Keratinocyte (primary cell): Measurements from ENCODE around the gene TBC1D4. TPM values are rescaled to one million over a fixed set of nuclear protein-coding genes. Genes with fewer than 3 reads are reported as not detected.

ENCODE experiments used
- DNase-seq: peaks from one replicate; pipeline ENCODE4 v3.0.0-alpha.2; 2011; ENCODE audit warnings: low read depth, missing footprints, low spot score
- FAIRE-seq: peaks from 2 replicates; lab custom pipeline; 2011; peaks lifted over from hg19 to GRCh38; lab: Jason Lieb, UNC
- H2AFZ ChIP-seq: 2 replicates; pipeline ENCODE4 v1.6.0; 2012; ENCODE audit warnings: low read length, control low read depth, inconsistent platforms; ENCODE audit not compliant: control insufficient read depth
- H3K27ac ChIP-seq: 2 replicates; pipeline ENCODE4 v1.5.1; 2011; ENCODE audit warnings: low read length; ENCODE audit not compliant: control insufficient read depth, insufficient read depth
- H3K27me3 ChIP-seq: 3 replicates; pipeline ENCODE4 v1.6.0; 2011; ENCODE audit warnings: low read length; ENCODE audit not compliant: control insufficient read depth, insufficient read depth; ENCODE audit errors: extremely low read depth
- H3K36me3 ChIP-seq, 2 experiments: 2 replicates in 1 of 2; 3 replicates in 1 of 2; pipeline ENCODE4 v1.5.1; 2011; ENCODE audit warnings: low read length in 2 of 2, mild to moderate bottlenecking in 1 of 2; ENCODE audit not compliant: control insufficient read depth in 2 of 2, insufficient read depth in 2 of 2; ENCODE audit errors: extremely low read depth in 1 of 2
- H3K4me1 ChIP-seq: 3 replicates; pipeline ENCODE4 v1.5.1; 2011; ENCODE audit warnings: low read length; ENCODE audit not compliant: control insufficient read depth, insufficient read depth; ENCODE audit errors: extremely low read depth
- H3K4me2 ChIP-seq: 3 replicates; pipeline ENCODE4 v1.6.0; 2011; ENCODE audit warnings: low read depth, low read length; ENCODE audit not compliant: control insufficient read depth, insufficient read depth; ENCODE audit errors: extremely low read depth
- H3K4me3 ChIP-seq, 3 experiments: fragments of 200-600 bp in 1 of 3; sonication (generic) in 1 of 3; 2 replicates in 2 of 3; 3 replicates in 1 of 3; pipeline ENCODE4 v1.5.1; 2011 to 2016; ENCODE audit warnings: low read length in 3 of 3, mild to moderate bottlenecking in 3 of 3, control low read depth in 2 of 3, inconsistent platforms in 1 of 3, low read depth in 1 of 3, mixed read lengths in 1 of 3, mixed run types in 1 of 3, moderate library complexity in 1 of 3; ENCODE audit not compliant: control insufficient read depth in 2 of 3, insufficient read depth in 2 of 3; ENCODE audit errors: extremely low read depth in 1 of 3
- H3K79me2 ChIP-seq: 2 replicates; pipeline ENCODE4 v1.6.0; 2012; ENCODE audit warnings: low read length; ENCODE audit not compliant: control insufficient read depth, insufficient read depth
- H3K9ac ChIP-seq: 3 replicates; pipeline ENCODE4 v1.6.0; 2011; ENCODE audit warnings: low read length; ENCODE audit not compliant: control insufficient read depth, insufficient read depth; ENCODE audit errors: extremely low read depth
- H3K9me1 ChIP-seq: 3 replicates; pipeline ENCODE4 v1.6.0; 2011; ENCODE audit warnings: low read length; ENCODE audit not compliant: control insufficient read depth, insufficient read depth; ENCODE audit errors: extremely low read depth
- H3K9me3 ChIP-seq: 2 replicates; pipeline ENCODE4 v1.5.1; 2012; ENCODE audit warnings: low read depth, low read length; ENCODE audit not compliant: control insufficient read depth
- H4K20me1 ChIP-seq: 3 replicates; pipeline ENCODE4 v1.6.0; 2011; ENCODE audit warnings: low read length; ENCODE audit not compliant: control insufficient read depth, insufficient read depth; ENCODE audit errors: extremely low read depth
- CTCF ChIP-seq, 3 experiments: IDR thresholded peaks in 1 of 3; conservative IDR thresholded peaks in 1 of 3; optimal IDR thresholded peaks in 1 of 3; 2 replicates in 2 of 3; 3 replicates in 1 of 3; pipeline versions ENCODE3 to v1.5.1; 2011; ENCODE audit warnings: low read length in 3 of 3, mild to moderate bottlenecking in 3 of 3, moderate library complexity in 2 of 3, control low read depth in 1 of 3, inconsistent platforms in 1 of 3; ENCODE audit not compliant: insufficient read depth in 2 of 3; ENCODE audit errors: extremely low read depth in 1 of 3
- EZH2 ChIP-seq: IDR thresholded peaks from one replicate; pipeline ENCODE4 v1.6.1; 2012; ENCODE audit warnings: inconsistent platforms, mild to moderate bottlenecking, low read length, moderate library complexity
- dilution Hi-C: fragments of 300-500 bp; cut with MboI; formaldehyde crosslinking; loops from one replicate; pipeline ENCODE4 v1.7.0; 2020; ENCODE audit warnings: low sequenced_read_pairs; ENCODE audit not compliant: extremely low pct_ligation_motif_present
- polyA plus RNA-seq, 5 experiments: library from polyadenylated mRNA; depleted of rRNA in 3 of 5; stranded (reverse) in 3 of 5; stranded (forward) in 1 of 5; unstranded in 1 of 5; fragments of >200 nt; gene quantifications; 1 replicate in 1 of 5; 2 replicates in 3 of 5; 3 replicates in 1 of 5; pipeline versions ENCODE4 v1.2.1 to v1.2.3, GENCODE V29; 2011 to 2012; ENCODE audit warnings: missing spikeins in 2 of 5, low read depth in 1 of 5, low replicate concordance in 1 of 5

Gene TBC1D4
- polyA plus RNA-seq, 1 donor (not counting 4 experiments of a cell fraction or from before 2014, with no cell fraction given): 14.2 TPM

- Histone ChIP-seq H3K79me2 (peaks cover 2% of the 10 kb centered on the region), H3K9me1 (no peaks in the 10 kb centered on the region), H3K27ac (no peak overlapping the region), H3K9ac (no peak overlapping the region), H4K20me1 (no peaks in the 10 kb centered on the region), H3K9me3 (no peaks in the 10 kb centered on the region), H2AFZ (no peak overlapping the region), H3K4me3 (no peak overlapping the region), H3K4me1 (no peaks in the 10 kb centered on the region), H3K4me2 (no peak overlapping the region), H3K36me3 (no peaks in the 10 kb centered on the region), H3K27me3 (no peaks in the 10 kb centered on the region)
- dilution Hi-C loops: no loop called here
- no peak for TF ChIP-seq CTCF (optimal IDR thresholded peaks at IDR 0.05 in 1 of 3, IDR thresholded peaks at IDR 0.05 in 1 of 3, conservative IDR thresholded peaks at IDR 0.05 in 1 of 3; ENCODE audit: extremely low read depth in 1 of 3, insufficient read depth in 2 of 3, low read length in 3 of 3)
- no peak for TF ChIP-seq EZH2
- DNase-seq (no peak), FAIRE-seq (no peak)
These were observed 86.1 kb downstream of the TBC1D4 start for GRCh38 chr13:75395901-75396300.

GRCh38 chr13:75395066-75395465 lies 86.9 kb downstream of the TBC1D4 start:
- no peak for FAIRE-seq
- Histone ChIP-seq H3K4me1 (no peaks in the 10 kb centered on the region), H3K27me3 (no peaks in the 10 kb centered on the region), H3K79me2 (peaks cover 2% of the 10 kb centered on the region), H3K4me2 (no peak overlapping the region), H2AFZ (no peak overlapping the region), H3K9me1 (no peaks in the 10 kb centered on the region), H3K4me3 (no peak overlapping the region), H3K9ac (no peak overlapping the region), H3K9me3 (no peaks in the 10 kb centered on the region), H3K36me3 (no peaks in the 10 kb centered on the region), H4K20me1 (no peaks in the 10 kb centered on the region), H3K27ac (no peak overlapping the region)
- dilution Hi-C loops: no loop called here
- TF ChIP-seq CTCF (optimal IDR thresholded peaks at IDR 0.05 in 1 of 3, IDR thresholded peaks at IDR 0.05 in 1 of 3, conservative IDR thresholded peaks at IDR 0.05 in 1 of 3; ENCODE audit: extremely low read depth in 1 of 3, insufficient read depth in 2 of 3, low read length in 3 of 3): no peak
- TF ChIP-seq EZH2: no peak
- no peak for DNase-seq
